NCI-H1930 (cell line): ENCODE data around the gene TBX15.
A peak's percentile ranks its signal among the peaks of the same experiment; 100 is the strongest.

Experiments
- DNase-seq, 2 experiments: peaks; one replicate each; lab custom pipeline; 2025; lab: John Stamatoyannopoulos, UW

Gene TBX15

GRCh38 chr1:118890851-118891384 lies 97.2 kb downstream of the TBX15 start:
- DNase-seq: no peak

DNA sequence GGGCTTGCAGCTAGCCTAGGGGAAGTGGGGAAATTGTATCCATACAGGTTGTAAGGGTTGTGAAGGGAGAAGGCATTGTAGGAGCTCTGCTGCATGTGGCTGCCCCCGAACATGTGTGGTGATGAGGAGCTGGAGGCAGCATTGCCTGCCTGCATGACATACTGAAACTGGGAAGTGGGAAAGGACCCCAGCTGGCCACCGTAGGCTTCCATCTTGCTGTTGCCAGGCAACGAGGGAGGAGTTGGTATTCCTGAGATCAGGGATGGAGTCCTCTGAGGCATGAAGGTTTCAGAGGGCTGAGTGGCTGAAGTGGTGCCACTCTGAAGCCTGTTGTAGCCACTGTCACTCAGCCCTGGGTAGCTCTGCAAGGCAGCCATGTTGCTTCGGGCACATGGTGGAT lies 103.2 kb downstream of the TBX15 start:
- no peak for DNase-seq

GRCh38 chr1:118881751-118882150 lies 106.4 kb downstream of the TBX15 start:
- DNase-seq: no peak

GRCh38 chr1:118878661-118879060 lies 109.5 kb downstream of the TBX15 start:
- DNase-seq: no peak

GRCh38 chr1:118877668-118878396 lies 110.3 kb downstream of the TBX15 start:
- DNase-seq: no peak

DNA sequence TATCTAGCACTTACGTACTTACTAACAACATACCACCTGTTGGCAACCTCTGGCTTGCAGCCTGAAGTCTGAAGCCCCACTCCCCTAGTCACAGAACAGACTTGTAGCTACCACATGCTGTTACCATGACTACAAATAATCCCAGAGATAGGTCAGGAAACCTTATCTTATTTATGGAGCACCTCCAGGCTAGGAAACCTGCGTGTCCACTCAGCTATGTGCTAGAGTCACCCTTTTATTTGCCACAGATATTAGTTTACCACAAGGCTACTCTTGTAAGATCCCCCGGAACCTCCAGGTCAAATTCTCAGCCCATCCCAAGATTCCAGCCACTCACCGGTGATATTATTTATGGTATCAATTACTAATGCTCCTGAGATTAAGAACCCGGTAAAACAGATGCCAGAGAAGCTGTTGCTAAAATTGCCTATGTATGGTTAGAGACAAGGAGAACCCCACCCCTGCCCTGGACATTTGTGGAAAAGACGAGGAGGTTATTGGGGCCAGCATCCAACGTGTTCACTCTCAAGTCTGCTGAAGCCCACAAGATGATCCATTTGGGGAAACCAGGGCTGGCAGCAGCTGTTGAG lies 116.5 kb downstream of the TBX15 start:
- no peak for DNase-seq

DNA sequence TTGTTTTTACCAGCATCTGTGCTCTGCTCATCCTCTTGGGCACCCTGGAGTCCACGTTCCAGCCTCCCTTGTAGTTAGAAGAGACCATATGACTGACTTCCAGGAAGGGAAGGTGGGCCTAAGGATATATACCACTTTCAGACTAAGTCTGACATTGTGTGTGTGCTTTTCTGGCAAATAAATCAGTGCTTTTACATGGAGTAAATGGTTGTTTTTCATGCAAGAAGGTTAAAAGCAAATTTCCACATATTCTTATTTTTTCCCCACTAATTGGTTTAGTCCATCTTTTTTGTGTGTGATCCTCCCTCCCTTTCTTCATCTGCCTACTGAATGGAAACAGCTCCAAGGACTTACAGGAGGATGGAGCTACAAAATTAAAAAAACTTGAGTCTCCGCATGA lies 119.8 kb downstream of the TBX15 start:
- DNase-seq: no peak

- DNase-seq: no peak
These were observed 121.8 kb downstream of the TBX15 start for GRCh38 chr1:118866330-118866729.

GRCh38 chr1:118863688-118864087 lies 124.5 kb downstream of the TBX15 start:
- DNase-seq: no peak

- no peak for DNase-seq
These were observed 125.4 kb downstream of the TBX15 start for GRCh38 chr1:118862755-118863154.

DNA sequence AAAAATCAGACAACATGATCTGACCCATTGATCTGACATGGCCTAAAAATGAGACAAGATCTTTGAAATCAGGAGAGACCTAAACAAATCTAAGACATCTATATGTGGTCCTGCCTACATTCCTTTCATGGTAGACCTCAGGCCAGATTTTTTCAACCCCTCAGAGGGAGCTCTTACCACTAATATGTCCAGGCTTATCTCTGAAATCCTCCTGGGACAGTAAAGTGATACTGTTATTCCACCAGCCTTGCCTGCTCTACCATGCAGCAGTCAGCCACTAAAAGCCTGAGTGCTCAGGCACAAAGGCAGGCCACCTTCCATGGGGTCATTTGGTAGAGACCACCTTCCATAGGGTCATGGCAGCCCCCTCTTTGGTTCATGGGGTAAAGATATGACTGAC lies 126.9 kb downstream of the TBX15 start:
- no peak for DNase-seq

- DNase-seq: no peak
These were observed 128.1 kb downstream of the TBX15 start for GRCh38 chr1:118859999-118860398.

- DNase-seq: no peak
These were observed 141.7 kb downstream of the TBX15 start for GRCh38 chr1:118846443-118846842.

DNA sequence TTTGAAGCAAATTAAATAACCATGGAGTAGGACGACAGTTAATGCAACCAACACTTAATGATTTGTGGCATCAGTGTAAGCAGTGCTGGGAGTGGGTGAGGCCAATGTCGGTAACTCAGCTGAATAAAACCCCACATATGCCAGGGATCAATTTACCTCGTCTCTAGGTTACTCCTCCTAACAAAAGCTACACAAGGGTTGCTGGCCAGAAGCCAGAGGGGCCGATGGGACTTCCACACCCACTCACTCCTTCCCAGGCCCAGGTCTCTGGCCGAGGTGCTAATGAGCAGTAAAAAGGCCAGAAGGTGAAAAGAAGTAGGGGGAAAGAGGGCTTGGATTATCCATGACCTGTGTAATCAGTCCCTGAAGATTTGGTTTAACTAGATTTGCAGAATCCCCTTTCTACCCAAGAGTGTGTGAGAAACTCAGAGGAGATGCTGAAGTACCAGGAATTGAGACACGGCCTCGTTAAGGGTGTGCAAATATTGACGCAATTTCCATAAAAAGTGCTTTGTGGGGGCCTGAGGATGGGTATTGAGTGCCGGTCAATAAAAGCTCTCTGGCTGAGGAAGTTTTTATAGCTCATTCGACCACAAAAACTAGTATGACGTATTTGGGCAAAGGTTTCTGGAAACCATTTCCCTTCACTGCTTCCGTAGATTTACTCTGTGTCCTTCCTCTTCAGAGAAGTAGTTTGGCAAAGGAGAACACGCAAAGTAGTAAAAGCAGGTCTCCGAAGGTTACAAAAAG lies 145.5 kb downstream of the TBX15 start:
- peak; percentile 2 to 56 for DNase-seq

GRCh38 chr1:118841521-118841920 lies 146.6 kb downstream of the TBX15 start:
- DNase-seq: no peak
